LNCaP clone FGC (cell line): ENCODE measurements around the gene STRIP1.

Experiments used
- DNase-seq: peaks from one replicate; pipeline ENCODE4 v3.0.0-alpha.2; 2011; ENCODE audit warnings: low read depth
- H3K4me3 ChIP-seq: 2 replicates; pipeline ENCODE4 v1.5.1; 2011; ENCODE audit warnings: mild to moderate bottlenecking, low read depth, low read length, control low read depth
- CTCF ChIP-seq: IDR thresholded peaks from 2 replicates; pipeline ENCODE4 v1.5.1; 2012; ENCODE audit warnings: mild to moderate bottlenecking; ENCODE audit not compliant: control insufficient read depth, insufficient read depth; ENCODE audit errors: extremely low read depth

STRIP1 gene

GRCh38 chr1:110007046-110007830 is 27.2 kb upstream of the STRIP1 start:
- peak overlapping the region; percentile 5 for H3K4me3 ChIP-seq
- TF ChIP-seq CTCF, result no peak
- DNase-seq, result peak; percentile 59

GRCh38 chr1:110008971-110009565 is 25.4 kb upstream of the STRIP1 start:
- TF ChIP-seq CTCF, result no peak
- no peak overlapping the region for H3K4me3 ChIP-seq
- DNase-seq, result no peak

- TF ChIP-seq CTCF, result peak; percentile 65
- peak; percentile 61 for DNase-seq
- no peak overlapping the region for H3K4me3 ChIP-seq
Measured at GRCh38 chr1:110011527-110012041, 22.8 kb upstream of the STRIP1 start.

- no peak overlapping the region for H3K4me3 ChIP-seq
- no peak for TF ChIP-seq CTCF
- no peak for DNase-seq
Measured at GRCh38 chr1:110012100-110012780, 22.2 kb upstream of the STRIP1 start.

GRCh38 chr1:110017792-110018191 is 16.6 kb upstream of the STRIP1 start:
- no peak overlapping the region for H3K4me3 ChIP-seq
- no peak for TF ChIP-seq CTCF
- no peak for DNase-seq

- no peak for DNase-seq
- no peak overlapping the region for H3K4me3 ChIP-seq
- TF ChIP-seq CTCF, result no peak
Measured at GRCh38 chr1:110018396-110018795, 16.0 kb upstream of the STRIP1 start.
